Occipital lobe (tissue), 3 donors: ENCODE results near the gene KCNK4. TPM values are rescaled to one million over a fixed set of nuclear protein-coding genes. Genes with fewer than 3 reads are reported as not detected.

ENCODE experiments used
- DNase-seq: peaks from one replicate; lab custom pipeline; 2025; lab: John Stamatoyannopoulos, UW
- small RNA-seq: library from RNA; depleted of rRNA; stranded (forward); fragments of <200 nt; gene quantifications from one replicate; pipeline ENCODE3, GENCODE V24; 2014
- total RNA-seq: library from RNA; depleted of rRNA; stranded (reverse); fragments of >200 nt; gene quantifications from one replicate; pipeline ENCODE4 v1.2.3, GENCODE V29; 2014

Gene KCNK4
- total RNA-seq, 1 donor from 2014 or later, result 3.0 TPM

GRCh38 chr11:64343767-64344559, 52.9 kb downstream of the KCNK4 start:
- no peak for DNase-seq

- DNase-seq, result no peak
Observed at GRCh38 chr11:64344787-64345186, 53.7 kb downstream of the KCNK4 start.

GRCh38 chr11:64347193-64347867, 56.2 kb downstream of the KCNK4 start:
- no peak for DNase-seq

GRCh38 chr11:64348383-64349024, 57.4 kb downstream of the KCNK4 start:
- DNase-seq, result no peak

GRCh38 chr11:64349025-64349387, 57.9 kb downstream of the KCNK4 start:
- no peak for DNase-seq

- DNase-seq, result no peak
Observed at GRCh38 chr11:64349404-64349803, 58.3 kb downstream of the KCNK4 start.

Small RNA genes lying within 50 kb of the gene (small RNA-seq; reads per million reads assigned to genes)
- gene MIR7155 (not detected), gene RF00019 (not detected)

Other genes starting within 250 kb of the KCNK4 start
- 16.2 TPM for gene MACROD1, start 125.2 kb upstream of the KCNK4 start, total RNA-seq
- gene STIP1, start 105.1 kb upstream of the KCNK4 start, total RNA-seq, result 69.4 TPM
- gene FERMT3, start 84.6 kb upstream of the KCNK4 start, total RNA-seq, result 1.6 TPM
- 7.3 TPM for gene TRPT1, start 65.1 kb upstream of the KCNK4 start, total RNA-seq
- 11.2 TPM for gene NUDT22, start 65.0 kb upstream of the KCNK4 start, total RNA-seq
- 5.6 TPM for gene DNAJC4, start 60.8 kb upstream of the KCNK4 start, total RNA-seq
- 9.5 TPM for gene VEGFB, start 56.7 kb upstream of the KCNK4 start, total RNA-seq
- 17.5 TPM for gene FKBP2, start 50.2 kb upstream of the KCNK4 start, total RNA-seq
- gene PPP1R14B, start 44.4 kb upstream of the KCNK4 start, total RNA-seq, result 74.2 TPM
- gene PLCB3, start 39.8 kb upstream of the KCNK4 start, total RNA-seq, result 9.2 TPM
- 28.2 TPM for gene BAD, start 6.6 kb upstream of the KCNK4 start, total RNA-seq
- 9.7 TPM for gene GPR137, start 5.5 kb upstream of the KCNK4 start, total RNA-seq
- gene CATSPERZ, start 9.1 kb downstream of the KCNK4 start, total RNA-seq, result 1.7 TPM
- gene ESRRA, start 14.2 kb downstream of the KCNK4 start, total RNA-seq, result 14.2 TPM
- 81.9 TPM for gene TRMT112, start 26.3 kb downstream of the KCNK4 start, total RNA-seq
- gene PRDX5, start 26.8 kb downstream of the KCNK4 start, total RNA-seq, result 93.0 TPM
- gene CCDC88B, start 48.9 kb downstream of the KCNK4 start, total RNA-seq, result 1.4 TPM
- gene RPS6KA4, start 67.9 kb downstream of the KCNK4 start, total RNA-seq, result 10.0 TPM